ENCODE measurements around the gene GUK1.

- TF ChIP-seq CTCF (conservative IDR thresholded peaks at IDR 0.05; ENCODE audit: low read length) (no peak), EZH2phosphoT487 (IDR thresholded peaks at IDR 0.05; ENCODE audit: borderline replicate concordance, low read depth, low read length) (no peak)
Measured at GRCh38 chr1:228107636-228108035, 32.4 kb upstream of the GUK1 start.
